KOPT-K1 (cell line): Measurements from ENCODE around the gene ZNF668.

ENCODE experiments used
- H3K27ac ChIP-seq: fragments of 200-600 bp; sonication (generic); 2 replicates; pipeline ENCODE4 v1.5.1; 2016; ENCODE audit warnings: antibody characterized with exemption, mild to moderate bottlenecking, low read depth, low read length; ENCODE audit not compliant: poor library complexity, severe bottlenecking
- H3K36me3 ChIP-seq: fragments of 200-600 bp; sonication (generic); 2 replicates; pipeline ENCODE4 v1.5.1; 2017; ENCODE audit warnings: antibody characterized with exemption, mild to moderate bottlenecking, low read length, moderate library complexity; ENCODE audit not compliant: insufficient read depth
- H3K9me3 ChIP-seq: fragments of 200-600 bp; sonication (generic); 2 replicates; pipeline ENCODE4 v1.5.1; 2017; ENCODE audit warnings: antibody characterized with exemption, low read length, mild to moderate bottlenecking; ENCODE audit not compliant: insufficient read depth, poor library complexity, severe bottlenecking

Gene ZNF668

GRCh38 chr16:31078597-31079341 is 4.7 kb upstream of the ZNF668 start:
- no peak overlapping the region for H3K27ac ChIP-seq
- no peaks in the 10 kb centered on the region for H3K9me3 ChIP-seq
- peaks cover 82% of the 10 kb centered on the region for H3K36me3 ChIP-seq

- Histone ChIP-seq H3K9me3 (no peaks in the 10 kb centered on the region), H3K27ac (no peak overlapping the region), H3K36me3 (peaks cover 73% of the 10 kb centered on the region)
Observed at GRCh38 chr16:31077592-31078396, 3.8 kb upstream of the ZNF668 start.

- no peaks in the 10 kb centered on the region for H3K9me3 ChIP-seq
- peaks cover 65% of the 10 kb centered on the region for H3K36me3 ChIP-seq
- H3K27ac ChIP-seq: no peak overlapping the region
Observed at GRCh38 chr16:31077024-31077423, 3.0 kb upstream of the ZNF668 start.

- H3K27ac ChIP-seq: no peak overlapping the region
- peaks cover 58% of the 10 kb centered on the region for H3K36me3 ChIP-seq
- H3K9me3 ChIP-seq: no peaks in the 10 kb centered on the region
Observed at GRCh38 chr16:31076319-31076718, 2.3 kb upstream of the ZNF668 start.

GRCh38 chr16:31074814-31075183 is 759 bp upstream of the ZNF668 start:
- peaks cover 43% of the 10 kb centered on the region for H3K36me3 ChIP-seq
- no peaks in the 10 kb centered on the region for H3K9me3 ChIP-seq
- H3K27ac ChIP-seq: peak overlapping the region; percentile 94

GRCh38 chr16:31073142-31073969 is 684 bp downstream of the ZNF668 start:
- peak overlapping the region; percentile 94 for H3K27ac ChIP-seq
- H3K36me3 ChIP-seq: peaks cover 29% of the 10 kb centered on the region
- no peaks in the 10 kb centered on the region for H3K9me3 ChIP-seq

GRCh38 chr16:31072540-31073141 is 1.4 kb downstream of the ZNF668 start:
- H3K9me3 ChIP-seq: no peaks in the 10 kb centered on the region
- peaks cover 22% of the 10 kb centered on the region for H3K36me3 ChIP-seq
- H3K27ac ChIP-seq: peak overlapping the region; percentile 94

- peak overlapping the region; percentile 94 for H3K27ac ChIP-seq
- H3K36me3 ChIP-seq: peaks cover 14% of the 10 kb centered on the region
- H3K9me3 ChIP-seq: no peaks in the 10 kb centered on the region
Observed at GRCh38 chr16:31071861-31072260, 2.2 kb downstream of the ZNF668 start.

GRCh38 chr16:31067342-31067741 is 6.7 kb downstream of the ZNF668 start:
- Histone ChIP-seq H3K9me3 (no peaks in the 10 kb centered on the region), H3K27ac (no peak overlapping the region), H3K36me3 (peaks cover 16% of the 10 kb centered on the region)

GRCh38 chr16:31064882-31065461 is 9.1 kb downstream of the ZNF668 start:
- Histone ChIP-seq H3K9me3 (no peaks in the 10 kb centered on the region), H3K27ac (no peak overlapping the region), H3K36me3 (peaks cover 39% of the 10 kb centered on the region)

- Histone ChIP-seq H3K27ac (no peak overlapping the region), H3K36me3 (peaks cover 45% of the 10 kb centered on the region)
Observed at GRCh38 chr16:31063843-31064611, 10.0 kb downstream of the ZNF668 start.

GRCh38 chr16:31063495-31063842 is 10.6 kb downstream of the ZNF668 start:
- Histone ChIP-seq H3K27ac (no peak overlapping the region), H3K9me3 (no peaks in the 10 kb centered on the region), H3K36me3 (peaks cover 45% of the 10 kb centered on the region)

More at GRCh38 chr16:31063843-31064611, 10.0 kb downstream of the ZNF668 start:
- no peaks in the 10 kb centered on the region for H3K9me3 ChIP-seq

GRCh38 chr16:31061813-31062440 is 12.1 kb downstream of the ZNF668 start:
- Histone ChIP-seq H3K9me3 (no peaks in the 10 kb centered on the region), H3K27ac (no peak overlapping the region), H3K36me3 (peaks cover 55% of the 10 kb centered on the region)
